GM12878 (cell line): Measurements from ENCODE around the gene LSM7. TPM values are rescaled to one million over a fixed set of nuclear protein-coding genes. Genes with fewer than 3 reads are reported as not detected.

ENCODE experiments used
- ATAC-seq: fragments of 200-7000 bp; cut with Tn5 transposase; 3 replicates; pipeline ENCODE4 v1.9.1; 2020; ENCODE audit warnings: mild to moderate bottlenecking, moderate library complexity
- BruUV-seq: library from RNA; stranded (reverse); fragments of 400-500 nt; replicated peaks from 2 replicates; lab custom pipeline; 2021; lab: Mats Ljungman, UMichigan
- CTCF ChIA-PET: fragments of 300-600 bp; sonication (Branson Sonifier 250); formaldehyde crosslinking; extraction: SDS; loops from one replicate; lab custom pipeline; 2021; ENCODE audit warnings: inconsistent platforms; lab: Yijun Ruan, JAX
- POLR2A ChIA-PET: fragments of 350-600 bp; formaldehyde crosslinking; extraction: SDS; loops from one replicate; lab custom pipeline; 2021; ENCODE audit warnings: inconsistent platforms; lab: Charles Lee
- RAD21 ChIA-PET: fragments of 300-600 bp; sonication (Branson Sonifier 250); formaldehyde crosslinking; loops from one replicate; lab custom pipeline; 2023; ENCODE audit warnings: antibody characterized with exemption; ENCODE audit not compliant: unreplicated experiment; lab: Charles Lee
- SMC1A ChIA-PET: fragments of 300-600 bp; sonication (Branson Sonifier 250); formaldehyde crosslinking; loops from one replicate; lab custom pipeline; 2023; ENCODE audit not compliant: unreplicated experiment, uncharacterized antibody; lab: Charles Lee
- DNase-seq: peaks from one replicate; pipeline ENCODE4 v3.0.0-alpha.2; 2011; ENCODE audit warnings: low read depth, low spot score
- FAIRE-seq: peaks from 3 replicates; lab custom pipeline; 2011; peaks lifted over from hg19 to GRCh38; lab: Jason Lieb, UNC
- H2AFZ ChIP-seq: 2 replicates; pipeline ENCODE4 v1.6.0; 2011; ENCODE audit warnings: low read depth, low read length, control low read depth; ENCODE audit not compliant: control insufficient read depth
- H3K27ac ChIP-seq: 2 replicates; pipeline ENCODE4 v1.5.1; 2011; ENCODE audit warnings: control low read depth; ENCODE audit not compliant: control insufficient read depth, insufficient read depth
- H3K27me3 ChIP-seq, 2 experiments: replicated peaks in 1 of 2; 2 replicates each; pipeline versions ENCODE4 v1.6.0 to v1.6.1; 2011; ENCODE audit warnings: low read length in 1 of 2; ENCODE audit not compliant: control insufficient read depth in 2 of 2, insufficient read depth in 2 of 2
- H3K36me3 ChIP-seq, 2 experiments: 2 replicates each; pipeline ENCODE4 v1.5.1; 2011; ENCODE audit warnings: low read length in 1 of 2; ENCODE audit not compliant: control insufficient read depth in 2 of 2, insufficient read depth in 2 of 2
- H3K4me1 ChIP-seq: 2 replicates; pipeline ENCODE4 v1.6.1; 2011; ENCODE audit warnings: mild to moderate bottlenecking, low read length, moderate library complexity, mixed read lengths; ENCODE audit not compliant: control insufficient read depth, insufficient read depth
- H3K4me2 ChIP-seq: 2 replicates; pipeline ENCODE4 v1.6.0; 2011; ENCODE audit warnings: control low read depth; ENCODE audit not compliant: control insufficient read depth, insufficient read depth
- H3K4me3 ChIP-seq: fragments of 200-600 bp; sonication (generic); 2 replicates; pipeline ENCODE4 v1.5.1; 2016
- H3K79me2 ChIP-seq: 2 replicates; pipeline ENCODE4 v1.6.0; 2011; ENCODE audit warnings: low read length; ENCODE audit not compliant: control insufficient read depth, insufficient read depth
- H3K9ac ChIP-seq: 2 replicates; pipeline ENCODE4 v1.8.0; 2011; ENCODE audit warnings: low read length, control low read depth, mixed read lengths; ENCODE audit not compliant: control insufficient read depth, insufficient read depth
- H3K9me3 ChIP-seq: replicated peaks from 3 replicates; pipeline ENCODE4 v1.5.1; 2011; ENCODE audit warnings: mild to moderate bottlenecking, low read length; ENCODE audit not compliant: control insufficient read depth, insufficient read depth
- H4K20me1 ChIP-seq: 2 replicates; pipeline ENCODE4 v1.6.0; 2011; ENCODE audit not compliant: control insufficient read depth, insufficient read depth
- ASH2L ChIP-seq: fragments of 300-600, 200-600 bp; sonication (generic); IDR thresholded peaks from 2 replicates; pipeline ENCODE4 v1.6.1; 2017; ENCODE audit warnings: low read depth, mild to moderate bottlenecking, borderline replicate concordance
- BHLHE40 ChIP-seq, 2 experiments: fragments of 450-650 bp in 1 of 2; IDR thresholded peaks; 2 replicates each; pipeline ENCODE4 v1.6.1; 2011 to 2017; ENCODE audit warnings: low read depth in 2 of 2, borderline replicate concordance in 1 of 2, improper control_type of control experiment in 1 of 2, low read length in 1 of 2, mild to moderate bottlenecking in 1 of 2
- CBX3 ChIP-seq: fragments of 200-600 bp; sonication (generic); IDR thresholded peaks from 2 replicates; pipeline ENCODE4 v1.6.1; 2016; ENCODE audit warnings: low read depth, borderline replicate concordance
- CBX5 ChIP-seq: sonication (generic); IDR thresholded peaks from 2 replicates; pipeline ENCODE4 v1.6.1; 2016; ENCODE audit warnings: low read depth, moderate library complexity, mild to moderate bottlenecking, inconsistent platforms
- CREB1 ChIP-seq: IDR thresholded peaks from 2 replicates; pipeline ENCODE4 v1.6.1; 2012; ENCODE audit warnings: low read depth, mild to moderate bottlenecking, inconsistent platforms
- ETV6 ChIP-seq, 2 experiments: fragments of 450-650 bp in 1 of 2; IDR thresholded peaks in 1 of 2; conservative IDR thresholded peaks in 1 of 2; 2 replicates each; pipeline ENCODE4 v1.6.1; 2014; ENCODE audit warnings: antibody characterized with exemption in 1 of 2, borderline replicate concordance in 1 of 2, low read depth in 1 of 2, mild to moderate bottlenecking in 1 of 2, moderate library complexity in 1 of 2
- EZH2 ChIP-seq: IDR thresholded peaks from 2 replicates; pipeline ENCODE4 v1.6.1; 2012; ENCODE audit warnings: low read depth, mild to moderate bottlenecking, control low read depth, inconsistent platforms, low read length, borderline replicate concordance; ENCODE audit not compliant: control insufficient read depth
- LARP7 ChIP-seq: fragments of 450-650 bp; IDR thresholded peaks from 2 replicates; pipeline ENCODE4 v1.6.1; 2017; ENCODE audit warnings: mild to moderate bottlenecking
- MTA3 ChIP-seq: IDR thresholded peaks from 2 replicates; pipeline ENCODE4 v1.6.1; 2012; ENCODE audit warnings: low read length, inconsistent platforms, borderline replicate concordance
- NRF1 ChIP-seq: conservative IDR thresholded peaks from 2 replicates; pipeline ENCODE4 v1.6.1; 2011; ENCODE audit warnings: mild to moderate bottlenecking, low read depth, low read length, improper control_type of control experiment
- RAD51 ChIP-seq: fragments of 450-650 bp; IDR thresholded peaks from 2 replicates; pipeline ENCODE4 v1.6.1; 2016; ENCODE audit warnings: moderate library complexity, mild to moderate bottlenecking, inconsistent platforms
- REST ChIP-seq: IDR thresholded peaks from 2 replicates; pipeline ENCODE4 v1.6.1; 2012; ENCODE audit warnings: mild to moderate bottlenecking, low read depth, low read length
- TARDBP ChIP-seq: IDR thresholded peaks from 2 replicates; pipeline ENCODE4 v1.6.1; 2016; ENCODE audit warnings: borderline replicate concordance
- TCF3 ChIP-seq: IDR thresholded peaks from 2 replicates; pipeline ENCODE4 v1.6.1; 2012; ENCODE audit warnings: low read depth, mild to moderate bottlenecking, low read length, borderline replicate concordance; ENCODE audit not compliant: insufficient read depth
- WGBS: methylation state at CpG from one replicate; pipeline ENCODE4 v1.1.6; 2016; ENCODE audit warnings: low lambda C conversion rate; ENCODE audit not compliant: insufficient replicate concordance, insufficient coverage; ENCODE audit errors: missing lambda C conversion rate; 5-methylcytosine and 5-hydroxymethylcytosine counted together
- in situ Hi-C: fragments of 300-500 bp; cut with MboI; formaldehyde crosslinking; loops from 9 replicates; pipeline ENCODE4 v1.14.3; 2018; ENCODE audit warnings: mixed read lengths
- intact Hi-C: fragments of 100-400 bp; cut with micrococcal nuclease; formaldehyde crosslinking; loops from one replicate; pipeline ENCODE4 v1.14.2; 2022; ENCODE audit not compliant: unreplicated experiment
- polyA plus RNA-seq, 11 experiments: library from polyadenylated mRNA; depleted of rRNA in 4 of 11; unstranded in 6 of 11; stranded (reverse) in 5 of 11; fragments of >200 nt; fragmentation: Nextera tagmentation in 4 of 11; fragmentation: Illumina TruSeq in 1 of 11; extraction: Ambion mirVana in 4 of 11; extraction: Trizol in 1 of 11; gene quantifications; 1 replicate in 1 of 11; 2 replicates in 10 of 11; pipeline versions ENCODE4 v1.2.1 to v1.2.3, GENCODE V29; 2011 to 2016; ENCODE audit warnings: inconsistent platforms in 2 of 11, missing spikeins in 2 of 11, low read depth in 1 of 11
- total RNA-seq, 4 experiments: library from RNA; depleted of rRNA in 3 of 4; stranded (reverse); fragments of >200 nt in 3 of 4; fragmentation: Illumina TruSeq in 1 of 4; extraction: Trizol in 1 of 4; gene quantifications; 2 replicates each; pipeline versions ENCODE4 v1.2.1 to v1.2.3, GENCODE V29; 2013 to 2021
- TF ChIP-seq, protein P1 (sequence below), 3 experiments: IDR thresholded peaks in 2 of 3; conservative IDR thresholded peaks in 1 of 3; 2 replicates each; pipeline ENCODE4 v1.5.1; 2011; ENCODE audit warnings: low read depth in 3 of 3, low read length in 3 of 3, mild to moderate bottlenecking in 3 of 3, control low read depth in 2 of 3, moderate library complexity in 2 of 3, inconsistent platforms in 1 of 3, mixed read lengths in 1 of 3; ENCODE audit not compliant: control insufficient read depth in 2 of 3, insufficient read depth in 1 of 3; ENCODE audit errors: extremely low read depth in 1 of 3
- TF ChIP-seq, protein P2 (sequence below): fragments of 450-650 bp; IDR thresholded peaks from 2 replicates; pipeline ENCODE4 v1.6.1; 2017; ENCODE audit warnings: borderline replicate concordance

LSM7 gene
- total and polyA plus RNA-seq, 10 of the 15 experiments (the other 5 are each of a cell fraction or from before 2014, with no cell fraction given), result 24.4 to 424 (median 217) TPM

DNA sequence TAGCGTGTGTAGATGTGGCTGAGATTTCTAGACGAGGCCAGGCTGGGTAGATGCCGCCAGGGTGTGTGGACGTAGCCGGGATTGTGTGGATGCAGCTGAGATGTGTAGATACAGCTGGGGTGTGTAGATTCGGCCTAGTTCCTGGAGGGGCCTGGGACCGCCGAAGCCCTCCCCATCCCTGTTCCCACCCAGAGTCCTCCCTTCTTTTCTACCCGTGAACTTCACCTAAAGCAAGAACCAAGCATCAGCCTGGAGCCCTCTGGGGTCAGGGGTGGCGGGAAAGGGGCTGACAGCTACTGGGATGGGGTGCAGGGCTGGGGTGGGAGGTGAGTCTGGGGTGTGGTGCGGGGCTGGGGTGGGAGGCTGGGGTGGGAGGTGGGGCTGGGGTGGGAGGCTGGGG is 32.4 kb upstream of the LSM7 start:
- CTCF ChIA-PET, result no interaction called here
- Histone ChIP-seq H3K4me1 (no peaks in the 10 kb centered on the region), H3K9ac (no peak overlapping the region), H3K9me3 (no peaks in the 10 kb centered on the region; the same call in 2 of the 3 replicates), H2AFZ (no peak overlapping the region), H3K79me2 (no peaks in the 10 kb centered on the region), H4K20me1 (no peaks in the 10 kb centered on the region), H3K4me2 (no peak overlapping the region), H3K36me3 (no peaks in the 10 kb centered on the region), H3K27ac (no peak overlapping the region), H3K4me3 (no peak overlapping the region), H3K27me3 (no peaks in the 10 kb centered on the region)
- DNase-seq (no peak), ATAC-seq (no peak), FAIRE-seq (no peak)
- no TSS peak for BruUV-seq
- SMC1A ChIA-PET, result no interaction called here
- POLR2A ChIA-PET, result no interaction called here
- in situ Hi-C loops (no loop called here), intact Hi-C loops (no loop called here)
- 47% methylated on average over 10 of the region's 11 CpGs for WGBS
- RAD21 ChIA-PET, result no interaction called here
- TF ChIP-seq REST (no peak), EZH2 (no peak), ETV6 (conservative IDR thresholded peaks at IDR 0.05 in 1 of 2, IDR thresholded peaks at IDR 0.05 in 1 of 2; ENCODE audit: borderline replicate concordance in 1 of 2, low read depth in 1 of 2) (no peak), ASH2L (no peak), LARP7 (no peak), CREB1 (no peak), CBX3 (no peak), TARDBP (no peak), MTA3 (no peak), NRF1 (no peak), RAD51 (no peak), CBX5 (no peak), TCF3 (no peak), BHLHE40 (IDR thresholded peaks at IDR 0.05; ENCODE audit: borderline replicate concordance in 1 of 2, low read depth in 2 of 2, low read length in 1 of 2) (no peak)
- TF ChIP-seq, protein P1, sequence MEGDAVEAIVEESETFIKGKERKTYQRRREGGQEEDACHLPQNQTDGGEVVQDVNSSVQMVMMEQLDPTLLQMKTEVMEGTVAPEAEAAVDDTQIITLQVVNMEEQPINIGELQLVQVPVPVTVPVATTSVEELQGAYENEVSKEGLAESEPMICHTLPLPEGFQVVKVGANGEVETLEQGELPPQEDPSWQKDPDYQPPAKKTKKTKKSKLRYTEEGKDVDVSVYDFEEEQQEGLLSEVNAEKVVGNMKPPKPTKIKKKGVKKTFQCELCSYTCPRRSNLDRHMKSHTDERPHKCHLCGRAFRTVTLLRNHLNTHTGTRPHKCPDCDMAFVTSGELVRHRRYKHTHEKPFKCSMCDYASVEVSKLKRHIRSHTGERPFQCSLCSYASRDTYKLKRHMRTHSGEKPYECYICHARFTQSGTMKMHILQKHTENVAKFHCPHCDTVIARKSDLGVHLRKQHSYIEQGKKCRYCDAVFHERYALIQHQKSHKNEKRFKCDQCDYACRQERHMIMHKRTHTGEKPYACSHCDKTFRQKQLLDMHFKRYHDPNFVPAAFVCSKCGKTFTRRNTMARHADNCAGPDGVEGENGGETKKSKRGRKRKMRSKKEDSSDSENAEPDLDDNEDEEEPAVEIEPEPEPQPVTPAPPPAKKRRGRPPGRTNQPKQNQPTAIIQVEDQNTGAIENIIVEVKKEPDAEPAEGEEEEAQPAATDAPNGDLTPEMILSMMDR (IDR thresholded peaks at IDR 0.05 in 2 of 3, conservative IDR thresholded peaks at IDR 0.05 in 1 of 3; ENCODE audit: control insufficient read depth in 2 of 3, extremely low read depth in 1 of 3, insufficient read depth in 1 of 3, low read depth in 3 of 3, low read length in 3 of 3), result no peak
- TF ChIP-seq, protein P2, sequence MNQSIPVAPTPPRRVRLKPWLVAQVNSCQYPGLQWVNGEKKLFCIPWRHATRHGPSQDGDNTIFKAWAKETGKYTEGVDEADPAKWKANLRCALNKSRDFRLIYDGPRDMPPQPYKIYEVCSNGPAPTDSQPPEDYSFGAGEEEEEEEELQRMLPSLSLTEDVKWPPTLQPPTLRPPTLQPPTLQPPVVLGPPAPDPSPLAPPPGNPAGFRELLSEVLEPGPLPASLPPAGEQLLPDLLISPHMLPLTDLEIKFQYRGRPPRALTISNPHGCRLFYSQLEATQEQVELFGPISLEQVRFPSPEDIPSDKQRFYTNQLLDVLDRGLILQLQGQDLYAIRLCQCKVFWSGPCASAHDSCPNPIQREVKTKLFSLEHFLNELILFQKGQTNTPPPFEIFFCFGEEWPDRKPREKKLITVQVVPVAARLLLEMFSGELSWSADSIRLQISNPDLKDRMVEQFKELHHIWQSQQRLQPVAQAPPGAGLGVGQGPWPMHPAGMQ, result no peak
